ENCODE measurements around the gene SH2D3A.

SH2D3A gene

GRCh38 chr19:6760606-6761005, 6.6 kb downstream of the SH2D3A start:
- no peak overlapping the region for H3K4me3 ChIP-seq (ENCODE audit: low read depth, low read length)
- TF ChIP-seq CTCF (IDR thresholded peaks at IDR 0.05; ENCODE audit: low read depth, low read length, missing control alignments): no peak
- no peak for DNase-seq (ENCODE audit: low read depth)

GRCh38 chr19:6754653-6755463, 12.4 kb downstream of the SH2D3A start:
- DNase-seq (ENCODE audit: low read depth): no peak
- TF ChIP-seq CTCF (IDR thresholded peaks at IDR 0.05; ENCODE audit: low read depth, low read length, missing control alignments): no peak
- no peak overlapping the region for H3K4me3 ChIP-seq (ENCODE audit: low read depth, low read length)

- H3K4me3 ChIP-seq (ENCODE audit: low read depth, low read length): no peak overlapping the region
- no peak for DNase-seq (ENCODE audit: low read depth)
- no peak for TF ChIP-seq CTCF (IDR thresholded peaks at IDR 0.05; ENCODE audit: low read depth, low read length, missing control alignments)
Measured at GRCh38 chr19:6754136-6754535, 13.1 kb downstream of the SH2D3A start.

GRCh38 chr19:6753178-6754031, 13.8 kb downstream of the SH2D3A start:
- peak; percentile 59 for TF ChIP-seq CTCF (IDR thresholded peaks at IDR 0.05; ENCODE audit: low read depth, low read length, missing control alignments)
- peak overlapping the region; percentile 34 for H3K4me3 ChIP-seq (ENCODE audit: low read depth, low read length)
- DNase-seq (ENCODE audit: low read depth): peak; percentile 65

- DNase-seq (ENCODE audit: low read depth): no peak
- no peak for TF ChIP-seq CTCF (IDR thresholded peaks at IDR 0.05; ENCODE audit: low read depth, low read length, missing control alignments)
- H3K4me3 ChIP-seq (ENCODE audit: low read depth, low read length): no peak overlapping the region; the same call in 1 of the 2 replicates
Measured at GRCh38 chr19:6752256-6753177, 14.7 kb downstream of the SH2D3A start.

- TF ChIP-seq CTCF (IDR thresholded peaks at IDR 0.05; ENCODE audit: low read depth, low read length, missing control alignments): no peak
- H3K4me3 ChIP-seq (ENCODE audit: low read depth, low read length): no peak overlapping the region
- DNase-seq (ENCODE audit: low read depth): no peak
Measured at GRCh38 chr19:6751189-6751588, 16.0 kb downstream of the SH2D3A start.
